Renal cortex interstitium (tissue), 11 donors: Measurements from ENCODE around the gene CAPN8. TPM values are rescaled to one million over a fixed set of nuclear protein-coding genes. Genes with fewer than 3 reads are reported as not detected.

Experiments
- DNase-seq, 11 donors: peaks; one replicate each; pipeline ENCODE4 v3.0.0-alpha.2; 2013; ENCODE audit warnings: low read depth in 9 of 11, low spot score in 4 of 11; ENCODE audit errors: extremely low read depth in 1 of 11
- polyA plus RNA-seq, 3 donors: library from polyadenylated mRNA; unstranded; fragments of 120-200 nt; gene quantifications; one replicate each; pipeline ENCODE4 v1.2.1, GENCODE V29; 2013; ENCODE audit not compliant: insufficient read length in 3 of 3

The CAPN8 gene
- polyA plus RNA-seq, 3 donors = 2.6 to 3.8 (median 2.8) TPM

- DNase-seq = no peak
Observed at GRCh38 chr1:223514644-223515043, 150.9 kb downstream of the CAPN8 start.

GRCh38 chr1:223513309-223513708 is 152.2 kb downstream of the CAPN8 start:
- DNase-seq = no peak

- DNase-seq = no peak
Observed at GRCh38 chr1:223512057-223512456, 153.4 kb downstream of the CAPN8 start.

- DNase-seq = no peak
Observed at GRCh38 chr1:223508796-223509195, 156.7 kb downstream of the CAPN8 start.

GRCh38 chr1:223504741-223505140 is 160.8 kb downstream of the CAPN8 start:
- peak in 7 of 11 donors; percentile 13 to 52 (median 26) for DNase-seq

- DNase-seq = no peak
Observed at GRCh38 chr1:223503348-223503747, 162.2 kb downstream of the CAPN8 start.

GRCh38 chr1:223500560-223501425 is 164.7 kb downstream of the CAPN8 start:
- DNase-seq = peak in 5 of 11 donors; percentile 14 to 37 (median 24)

GRCh38 chr1:223496883-223497282 is 168.6 kb downstream of the CAPN8 start:
- DNase-seq = no peak

GRCh38 chr1:223494926-223495645 is 170.4 kb downstream of the CAPN8 start:
- DNase-seq = no peak

GRCh38 chr1:223492044-223492443 is 173.5 kb downstream of the CAPN8 start:
- no peak for DNase-seq

Other genes with a start within 250 kb of the CAPN8 start
- gene CAPN2, start 46.8 kb upstream of the CAPN8 start, polyA plus RNA-seq = 100 to 1,000 TPM; 175 to 190 (median 180) TPM
- gene TP53BP2, start 180.2 kb upstream of the CAPN8 start, polyA plus RNA-seq = 10 to 100 TPM; 46.1 to 58.5 (median 56.1) TPM